Aorta (tissue), 5 donors: ENCODE results near the gene SLC27A4. TPM values are rescaled to one million over a fixed set of nuclear protein-coding genes. Genes with fewer than 3 reads are reported as not detected.

Source experiments
- ATAC-seq: fragments of 200-7000 bp; cut with Tn5 transposase; one replicate; pipeline ENCODE4 v1.9.1; 2022; ENCODE audit warnings: moderate library complexity; ENCODE audit not compliant: low FRiP score
- DNase-seq, 2 donors: peaks; one replicate each; pipeline ENCODE4 v3.0.0-alpha.2; 2020
- H3K27ac ChIP-seq, 2 donors: one replicate each; pipeline ENCODE4 v1.5.1; 2013; ENCODE audit warnings: low read length in 2 of 2, mild to moderate bottlenecking in 2 of 2, moderate library complexity in 2 of 2, control low read depth in 1 of 2, inconsistent platforms in 1 of 2, low read depth in 1 of 2
- H3K27me3 ChIP-seq, 2 donors: one replicate each; pipeline ENCODE4 v1.6.1; 2013; ENCODE audit warnings: control low read depth in 1 of 2, low read length in 1 of 2, mild to moderate bottlenecking in 1 of 2, moderate library complexity in 1 of 2; ENCODE audit not compliant: insufficient read depth in 2 of 2, control insufficient read depth in 1 of 2
- H3K36me3 ChIP-seq, 2 donors: one replicate each; pipeline ENCODE4 v1.6.1; 2013; ENCODE audit warnings: control low read depth in 1 of 2, low read length in 1 of 2, mild to moderate bottlenecking in 1 of 2; ENCODE audit not compliant: insufficient read depth in 2 of 2, control insufficient read depth in 1 of 2
- H3K4me1 ChIP-seq, 2 donors: one replicate each; pipeline ENCODE4 v1.6.1; 2013; ENCODE audit warnings: low read length in 2 of 2, control low read depth in 1 of 2, mild to moderate bottlenecking in 1 of 2, moderate library complexity in 1 of 2; ENCODE audit not compliant: insufficient read depth in 2 of 2, control insufficient read depth in 1 of 2
- H3K4me3 ChIP-seq, 2 donors: one replicate each; pipeline ENCODE4 v1.5.1; 2013; ENCODE audit warnings: low read length in 2 of 2, control low read depth in 1 of 2, mild to moderate bottlenecking in 1 of 2
- H3K9me3 ChIP-seq: one replicate; pipeline ENCODE4 v1.6.1; 2013; ENCODE audit warnings: mild to moderate bottlenecking, low read length; ENCODE audit not compliant: control insufficient read depth
- WGBS, 2 donors: extraction: QIAGEN DNeasy Blood & Tissue Kit; methylation state at CpG; one replicate each; pipeline ENCODE4 v1.1.7; 2013; 5-methylcytosine and 5-hydroxymethylcytosine counted together
- intact Hi-C, 2 donors: fragments of 100-400 bp; cut with DNase I; formaldehyde crosslinking; loops; one replicate each; pipeline versions ENCODE4 v1.14.2 to v1.15.0; 2022
- polyA plus RNA-seq, 2 donors: library from polyadenylated mRNA; stranded (reverse); fragments of 200-250 nt; gene quantifications; one replicate each; pipeline ENCODE4 v1.2.3, GENCODE V29; 2013
- total RNA-seq, 2 donors: library from RNA; stranded (reverse); fragmentation: NEBNext Ultra II Directional; extraction: Animal tissue kit (Norgen Biotek cat#: 25700); gene quantifications; one replicate each; pipeline ENCODE4 v1.2.1, GENCODE V29; 2021
- donor health status: healthy with polysubstance abuse.
- donor health status: Bipolar disorder and iron deficiency.
- donor health status: DM: no; HTN: no; CAD: no.
- donor health status: DM: no; HTN: no; CAD: no.
- donor health status: DM: yes; HTN: yes; CAD: no.

Gene SLC27A4
- total and polyA plus RNA-seq, 4 donors, result 9.4 to 25.8 (median 14.3) TPM

DNA sequence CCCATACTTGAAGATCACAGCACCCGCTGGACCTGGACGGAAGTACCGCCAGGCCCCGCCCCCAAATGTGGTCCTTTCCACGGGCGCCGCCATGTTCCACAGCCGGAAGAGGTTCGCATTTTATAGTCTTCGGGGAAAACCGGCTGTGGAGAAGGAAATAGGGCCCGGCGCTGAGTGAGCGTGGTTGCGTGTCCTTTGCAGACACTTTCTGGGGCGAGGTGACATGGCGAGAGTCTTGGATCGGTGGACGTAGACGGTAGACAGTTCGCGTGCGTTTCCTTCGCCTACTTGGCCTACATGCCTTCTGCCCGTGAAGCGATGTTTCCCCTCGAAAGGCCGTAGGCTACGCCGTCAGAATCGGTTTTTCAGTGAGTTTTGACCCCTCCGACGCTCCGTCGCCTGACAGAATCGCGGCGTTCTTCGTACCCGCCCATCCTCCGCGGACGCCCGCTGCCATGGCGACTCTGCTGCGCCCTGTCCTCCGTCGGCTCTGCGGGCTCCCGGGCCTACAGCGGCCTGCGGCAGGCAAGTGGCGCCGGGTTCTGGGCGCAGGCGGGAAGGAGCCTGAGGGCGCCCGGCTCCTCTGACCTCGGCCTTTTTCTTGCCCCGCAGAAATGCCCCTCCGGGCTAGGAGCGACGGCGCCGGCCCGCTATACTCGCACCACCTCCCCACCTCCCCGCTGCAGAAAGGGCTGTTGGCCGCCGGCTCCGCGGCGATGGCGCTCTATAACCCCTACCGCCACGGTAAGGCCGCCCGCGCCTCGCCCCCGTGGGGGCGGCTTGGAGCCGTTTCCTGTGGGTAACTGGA is 17.7 kb upstream of the SLC27A4 start, which contains the start of the genes COQ4 and TRUB2:
Gene COQ4 (plus strand): TSS at position 436 of the 808 bp plus-strand sequence. CDS start 20 bp downstream, at position 456.
Gene TRUB2 (minus strand): TSS at position 44 of the 808 bp plus-strand sequence. CDS start 39 bp downstream, at position 5.
- Histone ChIP-seq H3K27ac (peak within 1 kb of the TSS in 1 of 2 donors; percentile 58), H3K36me3 (no peaks in the 10 kb centered on the region), H3K4me1 (no peaks in the 10 kb centered on the region), H3K27me3 (no peaks in the 10 kb centered on the region), H3K9me3 (no peaks in the 10 kb centered on the region), H3K4me3 (peak within 1 kb of the TSS; percentile 84 to 90)
- intact Hi-C loops, result no loop called here
- ATAC-seq, result peak; percentile 98
- peak; percentile 95 to 97 for DNase-seq
- 0% methylated on average over 83 of the region's 83 CpGs for WGBS, 2 donors

DNA sequence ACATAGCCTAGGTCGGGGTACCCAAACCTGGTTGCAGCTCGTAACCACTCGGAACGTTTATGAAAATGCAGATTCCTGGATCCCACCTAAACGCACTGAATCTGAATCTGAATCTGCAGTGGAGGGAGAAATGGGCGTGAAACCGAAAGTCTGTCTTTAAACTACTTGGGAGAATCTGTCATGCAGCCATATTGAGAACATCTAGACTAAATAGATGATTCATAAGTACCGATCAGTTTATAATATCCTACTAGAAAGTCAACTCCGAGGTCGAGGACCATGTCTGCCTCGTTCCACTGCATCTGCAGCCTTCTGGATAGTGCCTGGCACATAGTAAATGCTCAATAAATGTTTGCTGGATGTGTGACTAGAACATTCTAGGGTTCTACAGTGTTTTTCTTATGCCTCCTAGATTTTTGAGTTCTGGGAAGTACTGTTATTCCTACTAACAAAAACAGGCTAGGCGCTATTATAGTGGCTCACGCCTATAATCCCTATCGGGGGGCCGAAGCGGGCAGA is 17.1 kb upstream of the SLC27A4 start:
- DNase-seq (no peak), ATAC-seq (no peak)
- 25% methylated on average over 16 of the region's 16 CpGs for WGBS, 2 donors
- Histone ChIP-seq H3K36me3 (peaks cover 0 to 2% of the 10 kb centered on the region in 2 donors), H3K4me1 (no peaks in the 10 kb centered on the region), H3K9me3 (no peaks in the 10 kb centered on the region), H3K27ac (peak overlapping the region in 1 of 2 donors; percentile 48), H3K27me3 (no peaks in the 10 kb centered on the region), H3K4me3 (peak overlapping the region; percentile 80 to 90)
- intact Hi-C loops, result no loop called here

GRCh38 chr9:128323791-128324190 is 16.5 kb upstream of the SLC27A4 start:
- ATAC-seq (no peak), DNase-seq (no peak)
- Histone ChIP-seq H3K9me3 (no peaks in the 10 kb centered on the region), H3K4me3 (no peak overlapping the region), H3K27ac (no peak overlapping the region), H3K36me3 (peaks cover 0 to 2% of the 10 kb centered on the region in 2 donors), H3K4me1 (no peaks in the 10 kb centered on the region), H3K27me3 (no peaks in the 10 kb centered on the region)
- intact Hi-C loops, result no loop called here
- 83 to 89% methylated on average over 12 of the region's 12 CpGs for WGBS, 2 donors

GRCh38 chr9:128324401-128324800 is 15.9 kb upstream of the SLC27A4 start:
- Histone ChIP-seq H3K9me3 (no peaks in the 10 kb centered on the region), H3K36me3 (peaks cover 0 to 2% of the 10 kb centered on the region in 2 donors), H3K27ac (no peak overlapping the region), H3K27me3 (no peaks in the 10 kb centered on the region), H3K4me1 (no peaks in the 10 kb centered on the region), H3K4me3 (no peak overlapping the region)
- intact Hi-C loops, result no loop called here
- DNase-seq, result no peak
- no peak for ATAC-seq
- WGBS, 2 donors, result 90 to 96% methylated on average over 1 of the region's 1 CpG

DNA sequence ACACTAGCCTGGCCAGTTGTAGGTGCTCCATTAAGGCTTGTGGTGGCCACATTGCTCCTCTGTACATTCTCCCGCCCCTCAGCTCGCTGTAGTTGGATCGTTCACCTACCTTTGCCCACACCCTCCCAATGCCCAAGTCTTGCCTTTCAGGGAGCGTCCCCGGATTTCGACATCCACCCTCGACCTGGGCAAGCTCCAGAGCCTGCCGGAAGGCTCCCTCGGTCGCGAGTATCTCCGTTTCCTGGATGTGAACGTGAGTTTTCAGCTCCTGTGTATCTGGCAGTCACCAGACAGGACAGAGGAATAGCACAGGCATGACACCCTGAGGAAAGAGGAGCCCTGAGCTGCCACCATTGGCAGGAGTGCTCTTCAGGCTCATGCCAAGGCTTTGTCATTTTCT is 14.7 kb upstream of the SLC27A4 start:
- Histone ChIP-seq H3K27ac (no peak overlapping the region), H3K4me3 (no peak overlapping the region), H3K36me3 (peaks cover 0 to 2% of the 10 kb centered on the region in 2 donors), H3K9me3 (no peaks in the 10 kb centered on the region), H3K4me1 (no peaks in the 10 kb centered on the region), H3K27me3 (no peaks in the 10 kb centered on the region)
- intact Hi-C loops, result no loop called here
- 88 to 89% methylated on average over 13 of the region's 13 CpGs for WGBS, 2 donors
- ATAC-seq, result no peak
- no peak for DNase-seq

DNA sequence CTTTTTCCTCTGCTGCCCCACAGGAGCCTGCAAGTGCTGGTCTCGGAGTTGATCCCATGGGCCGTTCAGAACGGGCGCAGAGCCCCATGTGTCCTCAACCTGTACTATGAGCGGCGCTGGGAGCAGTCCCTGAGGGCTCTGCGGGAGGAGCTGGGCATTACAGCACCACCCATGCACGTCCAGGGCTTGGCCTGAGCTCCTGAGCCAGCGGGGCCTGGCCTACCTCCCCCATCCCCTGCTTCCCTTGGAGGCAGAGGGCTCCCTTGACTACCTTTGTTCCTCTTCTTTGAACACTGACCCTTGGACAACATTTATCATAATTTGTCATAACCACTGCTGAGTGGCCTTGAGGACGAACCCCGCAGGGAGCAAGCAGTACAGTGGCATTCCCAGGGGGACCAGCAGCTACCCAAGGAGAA is 6.9 kb upstream of the SLC27A4 start:
- Histone ChIP-seq H3K27ac (no peak overlapping the region), H3K4me3 (no peak overlapping the region), H3K4me1 (no peaks in the 10 kb centered on the region), H3K9me3 (no peaks in the 10 kb centered on the region), H3K36me3 (no peaks in the 10 kb centered on the region), H3K27me3 (no peaks in the 10 kb centered on the region)
- 80 to 86% methylated on average over 11 of the region's 11 CpGs for WGBS, 2 donors
- ATAC-seq (no peak), DNase-seq (no peak)
- intact Hi-C loops, result loop anchor here in 1 of 2 donors (5.0 kb wide), 1 partner anchor 36 kb away; no protein-coding TSS in a partner anchor

- no peak overlapping the region for H3K27ac ChIP-seq
- H3K4me3 ChIP-seq, result no peak overlapping the region
- 78 to 81% methylated on average over 7 of the region's 7 CpGs for WGBS, 2 donors
- no peaks in the 10 kb centered on the region for H3K27me3 ChIP-seq
- H3K9me3 ChIP-seq, result no peaks in the 10 kb centered on the region
- no peaks in the 10 kb centered on the region for H3K4me1 ChIP-seq
- no peak for ATAC-seq
- intact Hi-C loops, result no loop called here
- no peaks in the 10 kb centered on the region for H3K36me3 ChIP-seq
- no peak for DNase-seq
These were observed 5.2 kb upstream of the SLC27A4 start for GRCh38 chr9:128335161-128335560.

GRCh38 chr9:128335914-128336313 is 4.4 kb upstream of the SLC27A4 start:
- no peak for ATAC-seq
- Histone ChIP-seq H3K27ac (no peak overlapping the region), H3K9me3 (no peaks in the 10 kb centered on the region), H3K4me3 (no peak overlapping the region), H3K4me1 (no peaks in the 10 kb centered on the region), H3K36me3 (no peaks in the 10 kb centered on the region), H3K27me3 (no peaks in the 10 kb centered on the region)
- WGBS, 2 donors, result 89 to 90% methylated on average over 2 of the region's 2 CpGs
- no peak for DNase-seq
- intact Hi-C loops, result no loop called here

DNA sequence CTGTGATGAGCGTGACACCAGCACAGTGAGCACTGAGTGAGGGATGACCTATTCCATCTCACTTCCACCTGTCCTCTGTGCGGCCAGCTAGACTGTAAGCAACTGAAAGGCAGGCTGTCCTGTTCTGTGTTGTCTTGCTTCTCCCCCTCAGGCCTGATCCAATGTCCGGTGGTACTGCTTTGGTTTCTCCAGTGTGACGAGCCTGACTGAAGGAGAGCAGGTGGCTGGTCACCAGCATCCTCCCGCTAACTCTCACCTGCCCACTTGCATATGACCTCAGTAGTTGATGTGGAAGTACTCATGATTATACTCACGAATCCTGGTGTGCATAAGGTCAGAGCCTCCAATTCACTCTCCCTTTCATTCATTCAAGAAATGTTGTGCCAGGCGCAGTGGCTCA is 2.4 kb upstream of the SLC27A4 start:
- intact Hi-C loops, result no loop called here
- Histone ChIP-seq H3K27ac (no peak overlapping the region), H3K27me3 (no peaks in the 10 kb centered on the region), H3K9me3 (no peaks in the 10 kb centered on the region), H3K4me1 (no peaks in the 10 kb centered on the region), H3K36me3 (no peaks in the 10 kb centered on the region), H3K4me3 (no peak overlapping the region)
- ATAC-seq (no peak), DNase-seq (no peak)
- WGBS, 2 donors, result 93 to 94% methylated on average over 7 of the region's 7 CpGs
